Inferior parietal cortex (tissue), 1 donor: ENCODE results near the gene ALDOA.

Experiments used
- DNase-seq: peaks from one replicate; pipeline ENCODE4 v3.0.0-alpha.2; 2016; ENCODE audit errors: extremely low spot score

Gene ALDOA

DNA sequence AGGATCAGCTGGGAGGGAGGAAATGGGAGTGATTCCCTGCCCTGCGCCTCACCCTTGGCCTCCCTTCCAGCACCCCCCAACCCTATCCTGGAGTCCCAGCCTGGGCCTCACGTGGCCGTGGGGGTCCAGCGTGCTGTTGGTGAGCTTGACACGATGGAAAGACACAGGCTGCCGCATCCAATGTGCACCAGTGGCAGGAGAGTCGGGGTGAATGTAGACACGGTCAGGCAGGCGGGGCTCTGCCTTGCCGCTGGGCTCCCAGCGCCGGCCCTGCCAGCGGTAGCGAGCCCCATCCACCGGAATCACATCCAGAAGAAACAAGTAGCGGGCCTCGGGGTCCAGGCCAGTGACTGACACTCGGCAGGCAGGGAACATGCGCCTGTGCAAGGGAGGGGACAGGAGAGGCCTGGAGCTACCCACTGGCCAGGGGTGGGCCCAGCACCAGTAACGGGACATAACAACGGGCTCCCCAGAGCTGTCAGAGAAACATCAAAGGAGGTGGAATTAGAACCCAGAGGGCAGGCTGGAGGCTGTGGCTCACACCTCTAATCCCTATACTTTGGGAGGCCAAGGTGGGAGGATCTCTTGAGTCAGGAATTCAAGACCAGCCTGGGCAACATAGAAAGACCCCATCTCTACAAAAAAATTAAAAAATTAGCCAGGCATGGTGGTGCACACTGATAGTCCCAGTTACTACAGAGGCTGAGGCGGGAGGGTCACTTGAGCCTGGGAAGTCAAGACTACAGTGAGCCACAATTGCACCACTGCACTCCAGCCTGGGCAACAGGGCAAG is 23.5 kb downstream of the ALDOA start:
- no peak for DNase-seq

DNA sequence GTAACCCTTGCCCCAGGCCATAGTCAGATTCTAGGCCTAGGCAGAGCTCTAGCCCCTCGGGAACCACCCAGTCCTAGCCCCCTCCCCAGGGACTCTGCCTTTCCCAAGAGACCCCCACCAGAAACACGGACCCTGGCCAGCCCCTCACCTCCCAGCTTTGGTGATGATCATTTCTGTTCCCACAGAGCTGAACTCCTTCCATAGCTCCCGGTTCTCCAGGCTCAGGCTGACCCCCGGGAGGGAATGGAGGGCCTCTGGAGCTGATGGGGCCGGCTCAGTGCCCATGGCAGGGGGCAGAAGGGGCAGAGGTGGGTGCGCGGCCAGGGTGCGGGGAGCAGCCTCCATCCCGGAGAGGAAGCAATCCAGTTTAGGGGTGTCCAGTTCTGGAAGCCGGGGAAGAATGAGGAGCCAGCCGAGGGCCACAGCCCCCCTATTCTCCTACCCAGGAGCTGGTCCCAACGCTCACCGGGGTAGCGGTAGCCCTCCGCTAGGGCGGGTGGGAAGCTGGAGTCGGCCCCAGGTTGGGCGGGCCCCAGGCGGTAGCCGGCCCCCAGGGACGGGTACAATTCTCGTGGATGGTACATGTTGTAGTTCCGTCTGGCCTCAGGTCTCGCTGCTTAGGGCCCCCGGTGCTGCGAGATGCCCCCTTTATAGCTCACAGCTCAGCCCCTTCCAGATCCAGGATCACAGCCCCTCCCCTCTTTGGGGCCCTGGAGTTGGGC is 25.2 kb downstream of the ALDOA start:
- DNase-seq = no peak

DNA sequence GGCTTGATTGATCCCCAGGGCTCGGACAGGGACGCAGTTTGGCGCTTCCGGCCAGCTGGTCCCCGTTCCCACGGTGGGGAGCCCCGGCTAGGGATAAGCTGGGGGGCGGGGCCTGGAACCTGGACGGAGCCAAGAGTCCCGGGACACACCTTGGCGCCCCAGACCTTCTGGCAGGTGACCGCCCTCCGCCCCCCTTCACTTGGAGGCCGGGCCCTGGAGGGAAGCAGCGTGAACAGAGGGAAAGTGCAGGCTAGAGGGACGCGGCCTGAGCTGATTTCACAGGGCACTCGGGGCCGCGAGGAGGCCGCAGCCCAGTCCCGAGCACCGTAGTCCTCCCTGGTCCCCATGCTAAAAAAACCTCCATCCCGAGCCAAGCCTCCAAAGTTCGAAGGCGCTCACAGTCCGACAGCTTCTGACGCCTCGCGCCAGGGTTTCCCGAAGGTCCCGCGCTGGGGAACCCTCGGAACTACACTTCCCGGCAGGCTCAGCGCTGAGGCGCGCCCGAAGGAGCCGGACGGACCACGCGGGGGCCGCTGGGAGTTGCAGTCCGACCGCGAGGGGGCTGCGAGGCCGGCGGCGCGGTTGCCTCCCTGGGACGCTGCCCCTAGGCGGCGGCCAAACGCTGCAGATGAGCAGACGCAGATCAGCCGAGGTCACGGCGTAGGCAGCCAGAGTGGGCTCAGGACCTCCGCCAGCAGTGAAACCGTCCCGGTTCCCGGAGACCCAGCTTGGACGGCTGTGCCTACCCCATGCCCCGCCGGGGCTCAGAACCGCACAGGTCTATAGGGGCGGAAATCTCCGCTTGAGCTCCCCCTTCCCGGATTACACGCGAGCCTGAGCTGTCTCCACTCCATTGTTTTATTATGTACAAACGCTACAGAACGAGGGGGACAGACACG is 26.2 kb downstream of the ALDOA start, which contains the start of gene TBX6:
TBX6 (minus strand) TSS at position 451 of the 899 bp plus-strand sequence. CDS start 731 bp downstream, outside the sequence.
- peak; percentile 90 for DNase-seq

DNA sequence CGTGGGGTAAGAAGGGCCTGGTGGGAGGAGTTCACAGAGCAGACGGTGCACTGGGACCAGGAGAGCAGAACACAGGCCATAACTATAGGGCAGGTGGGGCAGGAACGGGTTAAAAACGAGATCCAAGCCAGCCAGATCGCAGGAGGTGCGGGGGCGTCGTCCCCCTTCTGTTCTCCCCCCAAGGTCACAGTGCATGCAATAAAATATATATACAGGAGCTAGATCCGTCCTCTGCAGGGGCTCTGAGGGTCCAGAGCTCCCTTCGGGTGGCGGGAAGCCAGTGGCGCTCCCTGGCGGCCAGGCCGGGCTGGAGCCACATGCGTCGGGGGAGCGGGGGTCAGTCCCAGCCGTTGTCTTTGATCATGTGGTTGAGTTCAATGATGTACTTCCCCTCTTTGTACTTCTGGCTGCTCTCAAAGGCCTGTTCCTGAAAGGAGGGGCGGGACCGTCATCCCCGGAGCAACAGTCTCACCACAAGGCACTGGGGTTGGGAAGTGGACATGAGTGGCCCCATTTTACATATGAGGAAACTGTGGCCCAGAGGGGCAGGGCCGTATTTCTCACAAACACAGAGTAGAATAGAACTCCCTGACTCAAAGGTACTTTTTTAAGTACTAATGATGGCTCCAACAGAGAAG is 26.9 kb downstream of the ALDOA start:
- DNase-seq = peak; percentile 72

DNA sequence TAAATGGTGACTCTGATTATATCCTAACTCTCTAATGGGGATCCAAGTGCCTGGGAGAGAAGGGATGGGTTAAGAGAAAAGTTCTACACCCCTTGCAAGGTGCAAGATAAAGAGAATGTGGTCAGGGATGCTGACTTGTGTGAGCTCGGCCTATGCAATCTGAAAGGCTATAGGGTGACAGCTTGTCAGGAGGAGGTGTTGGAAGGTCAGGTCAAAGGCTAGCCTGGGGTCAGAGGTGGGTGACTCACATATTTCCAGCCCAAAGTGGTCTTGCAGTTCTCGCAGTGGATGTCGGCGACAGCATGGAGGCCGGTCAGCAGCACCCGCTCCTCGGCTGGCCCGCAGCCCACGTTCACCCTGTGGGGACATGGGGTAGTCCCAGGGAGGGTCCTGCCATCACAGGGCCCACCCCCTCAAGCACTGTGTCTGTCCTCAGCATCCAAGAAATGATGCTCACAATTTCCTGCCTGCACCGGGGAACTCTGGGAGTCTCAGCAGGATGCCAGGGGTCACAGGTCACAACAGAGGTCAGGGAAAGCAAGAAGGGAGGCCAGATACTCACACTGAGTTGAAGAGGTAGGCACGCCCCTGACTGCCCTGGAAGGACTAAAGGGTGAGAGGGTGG is 29.1 kb downstream of the ALDOA start:
- DNase-seq = no peak

DNA sequence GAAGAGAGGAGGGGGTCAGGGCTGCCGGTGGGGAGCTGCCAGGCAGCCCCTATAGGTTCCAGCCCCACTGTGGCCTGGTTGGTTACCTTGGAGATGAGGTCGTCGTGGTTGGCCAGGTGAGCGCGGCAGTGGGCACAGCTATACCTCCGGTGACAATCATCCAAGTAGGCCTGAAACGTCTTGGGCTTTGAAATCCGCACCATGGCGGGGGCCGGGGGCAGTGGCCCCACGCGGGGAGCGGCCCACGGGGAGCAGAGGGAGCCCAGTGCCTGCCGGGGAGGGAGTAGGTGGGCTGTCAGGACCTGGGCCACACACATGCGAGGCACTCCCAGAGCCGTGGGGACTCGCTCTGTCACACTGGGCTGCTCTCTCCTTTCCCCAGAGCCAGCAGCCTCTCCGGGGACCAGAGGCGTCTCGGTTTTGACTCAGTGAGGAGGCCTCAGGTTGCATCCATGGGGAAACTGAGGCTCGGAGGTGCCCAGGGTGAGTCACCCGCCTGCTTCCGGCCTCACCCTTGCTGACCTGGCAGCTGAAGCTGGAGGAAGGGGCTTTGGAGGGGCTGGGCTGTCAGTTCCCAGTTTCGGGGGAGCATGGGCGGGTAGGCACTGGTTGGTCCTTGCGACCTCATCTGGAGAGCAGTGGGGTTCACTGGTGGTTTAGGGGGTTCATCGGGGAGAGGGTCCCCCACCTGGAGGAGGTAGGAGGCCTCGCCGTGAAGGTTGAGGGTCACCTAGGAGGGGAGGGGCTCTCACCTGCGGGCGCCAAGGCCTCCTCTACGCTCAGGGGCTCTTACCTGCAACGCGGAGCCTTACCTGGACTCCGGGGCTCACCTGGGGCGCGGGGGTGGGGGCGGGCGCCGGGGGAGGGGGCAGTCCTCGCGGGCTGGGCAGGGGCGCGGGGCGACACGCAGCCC is 29.9 kb downstream of the ALDOA start:
- no peak for DNase-seq

DNA sequence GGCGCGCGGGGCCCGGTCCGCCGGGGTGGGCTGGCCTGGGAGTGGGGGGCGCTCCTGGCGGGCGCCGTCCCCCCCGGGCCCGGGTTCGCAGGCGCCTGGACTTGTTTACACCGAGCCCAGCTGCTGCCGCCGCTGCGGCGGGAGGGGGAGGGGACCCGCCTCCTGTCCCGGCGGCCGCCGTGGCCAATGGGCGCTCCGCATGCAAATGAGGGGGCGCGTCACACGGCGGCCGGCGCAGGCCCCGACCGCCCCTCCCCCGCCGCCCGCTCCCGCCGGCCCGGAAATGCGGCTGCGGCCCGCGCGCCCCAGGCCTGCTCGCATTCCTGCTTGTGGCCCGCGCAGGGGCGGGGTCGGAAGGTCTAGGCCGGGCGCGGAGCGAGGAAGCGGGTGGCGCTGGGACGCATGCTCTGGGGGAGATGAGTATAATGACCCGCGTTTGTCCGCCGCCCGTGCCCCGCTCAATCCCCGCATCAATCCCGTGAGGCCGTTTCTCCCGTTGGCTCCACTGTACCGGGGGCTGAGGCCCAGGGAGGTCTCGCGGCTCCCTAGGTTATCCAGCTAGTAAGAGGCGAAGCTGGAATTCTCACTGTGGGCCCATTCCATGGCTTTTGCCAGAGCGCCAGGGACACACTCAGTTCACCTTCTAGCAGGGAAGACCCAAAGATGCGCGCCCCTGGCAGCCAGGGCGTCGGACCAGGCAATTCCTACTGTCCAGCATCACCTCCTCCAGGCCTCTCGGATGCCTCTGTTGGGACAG is 30.7 kb downstream of the ALDOA start, which contains the start of gene YPEL3:
YPEL3 (minus strand) TSS at position 109 of the 757 bp plus-strand sequence. CDS start 731 bp downstream, outside the sequence.
- DNase-seq = peak; percentile 79

DNA sequence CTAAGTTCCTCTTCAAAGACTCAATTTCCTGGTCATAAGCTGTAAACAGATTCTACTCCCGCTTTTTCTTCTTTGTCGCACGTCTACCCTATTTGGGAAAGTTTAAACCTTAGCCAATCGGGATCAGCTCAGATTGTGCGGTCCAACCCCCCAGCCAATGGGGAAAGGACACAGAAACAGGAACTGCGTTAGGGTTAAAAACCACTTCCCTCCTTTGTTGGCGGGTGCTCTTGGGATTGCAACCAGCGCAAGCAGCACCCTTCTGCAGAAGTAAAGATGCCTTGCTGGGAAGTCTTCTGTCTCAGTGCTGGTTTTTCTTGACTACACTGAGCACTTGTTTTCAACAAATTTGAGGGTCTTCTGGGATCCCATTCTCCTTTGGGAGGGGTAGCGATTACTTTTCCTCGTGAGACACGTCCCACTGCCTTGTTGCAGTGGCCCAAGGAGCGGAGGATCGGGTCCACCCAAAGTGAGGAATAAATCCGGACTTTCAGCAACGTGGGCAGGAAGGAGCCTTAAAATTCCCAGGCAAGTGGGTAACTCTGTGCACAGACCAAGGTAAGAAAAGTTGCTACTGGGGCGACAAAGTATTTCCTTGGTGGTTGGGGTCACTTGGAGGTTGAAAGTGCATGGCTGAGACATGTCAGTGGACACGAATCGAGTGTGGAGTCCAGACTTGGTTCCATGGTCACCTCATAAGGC is 31.5 kb downstream of the ALDOA start:
- DNase-seq = no peak

DNA sequence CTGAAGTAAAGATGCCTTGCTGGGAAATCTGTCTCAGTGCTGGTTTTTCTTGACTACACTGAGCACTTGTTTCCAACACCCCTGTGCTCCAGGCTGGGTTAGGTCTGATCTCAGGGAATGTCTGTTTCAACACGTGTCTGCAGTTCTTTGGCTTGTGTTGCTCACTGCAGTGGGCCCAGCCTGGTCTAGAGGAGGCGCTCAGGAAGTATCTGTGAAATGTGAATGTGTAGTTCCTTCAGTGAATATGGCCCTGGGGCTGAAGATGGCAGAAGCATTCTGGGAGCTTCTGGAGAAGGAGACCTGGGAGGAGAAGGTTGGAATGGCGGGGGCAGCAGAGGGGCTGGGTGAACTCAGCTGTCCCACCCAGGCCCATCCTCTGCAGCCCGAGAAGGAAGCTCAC is 38.5 kb downstream of the ALDOA start:
- DNase-seq = no peak

DNA sequence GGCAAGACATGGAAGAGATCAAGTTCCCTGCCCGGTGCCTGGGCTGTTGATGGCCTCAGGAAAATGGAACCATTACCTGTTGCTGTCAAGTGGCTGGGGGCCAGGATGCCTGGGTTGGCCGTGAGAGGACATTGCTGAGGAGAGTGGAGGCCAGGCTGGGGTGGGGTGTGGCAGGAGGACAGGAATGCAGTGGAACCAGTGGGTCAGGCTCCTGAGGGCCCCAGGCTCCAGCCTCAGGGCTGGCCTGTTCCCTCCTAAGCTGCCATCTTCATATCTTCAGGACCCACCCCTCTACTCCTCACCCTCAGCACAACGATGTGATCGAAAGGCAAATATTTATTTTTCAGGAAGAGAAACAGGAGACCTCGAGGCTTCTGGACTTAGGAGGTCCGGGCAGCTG is 38.9 kb downstream of the ALDOA start:
- DNase-seq = no peak

DNA sequence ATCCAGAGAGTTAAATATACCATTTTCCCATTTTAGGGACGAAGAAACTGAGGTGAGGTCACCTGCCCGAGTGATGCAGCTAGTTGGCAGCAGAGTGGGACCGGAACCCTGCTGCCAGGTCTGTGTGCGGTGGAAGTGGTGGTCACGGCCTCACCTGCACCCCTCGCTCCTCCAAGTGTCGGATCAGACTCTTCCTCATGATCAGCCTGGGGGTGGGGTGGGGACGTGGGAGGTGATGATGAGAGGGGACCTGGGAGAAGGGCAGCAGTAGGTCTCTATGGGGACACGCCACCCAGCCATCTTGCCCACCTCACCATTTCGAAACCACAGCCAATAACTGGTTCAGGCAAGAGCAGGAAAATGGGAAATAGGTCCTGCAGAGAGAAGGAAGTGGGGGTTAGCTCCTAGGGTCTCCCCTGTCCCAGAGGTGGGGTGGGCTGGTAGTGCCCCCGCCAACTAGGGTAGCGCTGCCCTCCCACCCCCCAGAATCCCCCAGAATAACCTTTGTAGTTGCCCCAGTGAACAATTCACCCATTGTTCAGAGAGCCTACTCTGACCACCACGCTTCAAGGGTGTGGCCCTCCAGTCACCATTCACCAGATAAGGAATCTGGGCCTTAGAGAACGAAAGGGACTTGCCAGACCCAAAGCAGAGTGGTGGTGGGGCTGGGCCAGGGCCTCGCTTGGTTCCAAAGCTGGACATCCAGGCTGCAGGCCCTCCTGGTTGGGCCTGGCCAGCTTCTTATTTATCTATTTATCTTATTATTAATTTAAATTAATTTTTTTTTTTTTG is 42.7 kb downstream of the ALDOA start:
- DNase-seq = no peak

DNA sequence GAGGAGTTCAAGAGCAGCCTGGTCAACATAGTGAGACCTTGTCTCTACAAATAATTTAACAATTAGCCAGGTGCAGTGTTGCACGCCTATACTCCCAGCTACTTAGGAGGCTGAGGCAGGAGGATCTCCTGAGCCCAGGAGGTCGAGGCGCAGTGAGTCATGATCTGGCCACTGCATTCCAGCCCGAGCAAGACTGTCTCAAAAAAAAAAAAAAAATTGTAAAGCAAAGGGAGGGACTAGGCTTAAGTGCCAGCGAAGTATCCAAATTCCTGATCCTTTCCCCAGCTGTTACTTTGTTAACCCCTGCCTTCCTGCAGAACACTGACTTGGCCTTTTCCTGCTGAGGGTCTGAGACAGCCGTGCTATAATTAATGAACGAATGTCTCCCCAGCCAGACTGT is 45.1 kb downstream of the ALDOA start:
- DNase-seq = no peak

DNA sequence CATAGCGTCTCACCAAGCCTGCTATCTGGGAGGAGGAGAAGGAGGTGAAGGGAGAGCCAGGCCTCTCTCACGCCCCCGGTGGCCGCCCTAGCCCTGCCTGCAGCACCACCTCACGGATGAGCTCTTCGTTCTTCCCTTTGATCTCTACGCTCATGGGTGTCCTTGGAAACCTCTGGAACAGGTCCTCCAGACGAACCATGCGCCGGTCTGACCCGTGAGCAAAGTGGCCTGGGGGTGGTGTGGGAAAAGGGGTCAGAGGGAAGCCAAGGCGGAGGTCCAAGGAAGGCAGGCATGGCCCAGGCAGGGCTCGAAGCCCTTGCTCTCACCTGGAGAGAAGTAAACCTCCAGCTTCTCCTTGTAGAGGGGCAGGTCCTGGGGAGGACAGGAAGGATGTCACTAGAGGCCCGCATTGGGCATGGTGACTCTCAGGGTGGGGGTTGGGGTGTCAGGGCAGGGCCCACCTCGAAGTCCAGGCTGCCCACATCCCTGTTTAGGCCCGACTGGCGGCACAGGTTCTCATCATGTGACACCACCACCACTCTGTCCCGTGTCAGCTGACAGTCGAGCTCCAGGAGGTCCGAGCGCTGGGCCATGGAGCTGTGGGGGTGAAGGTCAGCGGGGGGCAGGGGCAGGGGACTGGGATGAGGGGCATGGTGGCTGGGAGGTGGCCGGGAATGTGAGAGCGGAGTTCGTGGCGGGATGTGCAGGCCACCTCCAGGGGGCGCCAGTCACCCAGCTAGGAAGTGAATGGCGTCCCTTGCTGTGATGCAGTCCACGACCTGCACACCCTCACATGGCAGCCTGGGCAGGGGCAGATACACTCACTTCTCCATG is 46.9 kb downstream of the ALDOA start:
- DNase-seq = no peak

DNA sequence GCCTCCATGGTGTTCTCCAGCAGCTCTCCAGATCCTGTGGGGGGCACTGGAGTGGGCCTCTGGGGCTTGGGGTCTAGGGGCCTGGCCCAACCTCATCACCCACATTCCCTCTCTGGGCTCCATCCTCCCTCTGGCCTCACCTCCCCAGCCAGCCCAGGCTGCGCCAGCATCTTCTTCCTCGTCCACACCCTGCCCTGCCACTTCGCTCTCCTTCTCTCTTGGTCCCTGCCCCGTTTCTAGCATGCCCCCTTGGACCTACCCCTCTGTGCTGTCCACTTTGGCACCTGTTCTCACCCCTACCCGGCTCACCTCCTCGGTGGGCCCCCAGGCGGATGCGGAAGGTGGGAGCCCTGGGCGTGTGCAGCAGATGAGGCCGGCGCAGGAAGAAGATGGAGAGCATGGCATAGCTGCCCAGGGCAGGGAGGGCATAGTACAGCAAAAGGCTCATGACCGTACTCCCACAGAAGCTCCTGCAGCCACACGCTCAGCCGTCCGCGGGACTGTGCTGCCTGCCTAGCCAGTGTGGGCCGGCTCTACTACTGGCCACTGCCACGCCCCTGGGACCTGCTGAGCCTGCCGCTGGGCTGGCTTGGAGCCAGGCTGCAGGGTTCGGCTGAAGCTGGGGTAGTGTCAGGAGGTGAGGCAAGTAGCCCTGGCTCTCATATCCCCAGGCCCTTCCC is 47.6 kb downstream of the ALDOA start, which contains the start of gene GDPD3:
GDPD3 (minus strand) TSS at position 507 of the 680 bp plus-strand sequence; CDS start at position 448, 59 bp downstream.
- no peak for DNase-seq

DNA sequence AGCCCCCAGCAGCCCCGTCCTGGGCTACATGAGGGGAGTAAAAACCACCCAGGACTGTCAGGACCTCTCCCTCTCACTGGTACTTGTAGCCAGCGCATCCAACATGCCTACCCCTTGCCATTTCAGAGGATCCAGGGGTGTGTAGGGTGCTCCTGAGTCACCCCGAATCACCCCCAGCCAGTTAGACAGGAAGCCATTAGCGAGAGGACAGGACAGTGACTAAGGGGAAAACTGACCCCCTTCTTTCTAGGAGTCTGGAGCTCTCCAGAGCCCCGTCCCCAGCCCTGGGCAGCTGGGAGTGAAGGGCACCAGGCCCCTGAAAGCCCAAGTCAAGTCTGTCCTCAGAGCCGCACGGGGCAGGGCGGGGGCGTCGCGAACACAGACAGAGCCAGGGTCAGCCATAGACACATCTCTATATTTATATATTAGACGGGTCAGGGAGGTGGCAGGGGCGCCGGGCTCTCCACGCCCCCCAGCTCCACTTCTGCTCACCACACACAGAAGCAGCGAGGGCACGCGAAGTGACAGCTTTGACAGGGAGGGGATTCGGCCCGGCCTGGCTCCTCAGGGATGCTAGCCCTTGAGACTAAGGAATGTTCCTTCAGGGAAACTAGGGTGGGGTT is 48.3 kb downstream of the ALDOA start:
- DNase-seq = no peak

DNA sequence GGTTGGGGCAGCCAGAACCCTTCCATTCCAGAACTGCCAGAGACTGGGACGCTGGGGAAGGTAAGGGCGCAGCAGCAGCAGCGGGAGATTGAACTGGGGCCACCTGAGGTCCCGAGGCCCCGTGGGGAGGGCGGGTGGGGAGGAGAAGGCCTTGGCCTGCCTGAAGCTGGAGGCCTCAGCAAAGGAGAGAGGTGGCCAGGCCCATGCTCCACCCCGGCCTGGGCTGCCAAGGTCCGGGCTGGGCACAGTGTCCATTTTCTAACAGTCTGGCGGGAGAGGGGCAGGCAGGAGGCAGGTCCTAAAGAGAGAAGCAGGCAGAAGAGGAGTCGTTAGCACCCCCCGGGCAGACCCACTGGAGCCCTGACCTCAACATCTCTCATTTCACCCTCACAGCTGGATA is 48.9 kb downstream of the ALDOA start:
- no peak for DNase-seq
